Liver (tissue), 9 donors: ENCODE results near the gene MCF2. TPM values are rescaled to one million over a fixed set of nuclear protein-coding genes. Genes with fewer than 3 reads are reported as not detected.

ENCODE experiments used
- DNase-seq: peaks from one replicate; pipeline ENCODE4 v3.0.0-alpha.2; 2017; ENCODE audit warnings: low spot score
- H3K27ac ChIP-seq, 2 donors: one replicate each; pipeline ENCODE4 v1.7.0; 2013; ENCODE audit warnings: inconsistent platforms in 2 of 2, low read length in 2 of 2, control low read depth in 1 of 2, low read depth in 1 of 2, mild to moderate bottlenecking in 1 of 2
- H3K27me3 ChIP-seq, 4 donors: one replicate each; pipeline versions ENCODE4 v1.6.1 to v1.7.0; 2013; ENCODE audit warnings: low read length in 3 of 4, inconsistent platforms in 1 of 4, mild to moderate bottlenecking in 1 of 4, moderate library complexity in 1 of 4; ENCODE audit not compliant: control insufficient read depth in 4 of 4, insufficient read depth in 4 of 4
- H3K36me3 ChIP-seq, 4 donors: one replicate each; pipeline versions ENCODE4 v1.6.1 to v1.7.0; 2013; ENCODE audit warnings: low read length in 3 of 4, mild to moderate bottlenecking in 3 of 4, low read depth in 1 of 4, moderate library complexity in 1 of 4; ENCODE audit not compliant: control insufficient read depth in 4 of 4, insufficient read depth in 3 of 4
- H3K4me1 ChIP-seq, 4 donors: one replicate each; pipeline versions ENCODE4 v1.6.1 to v1.7.0; 2013; ENCODE audit warnings: low read length in 3 of 4, mild to moderate bottlenecking in 3 of 4, moderate library complexity in 1 of 4; ENCODE audit not compliant: control insufficient read depth in 4 of 4, insufficient read depth in 4 of 4
- H3K4me3 ChIP-seq, 3 donors: one replicate each; pipeline versions ENCODE4 v1.6.1 to v1.7.0; 2013; ENCODE audit warnings: low read length in 3 of 3, control low read depth in 1 of 3, low read depth in 1 of 3, mild to moderate bottlenecking in 1 of 3
- H3K9ac ChIP-seq, 2 donors: one replicate each; pipeline ENCODE4 v1.7.0; 2013; ENCODE audit warnings: low read length in 2 of 2, mild to moderate bottlenecking in 2 of 2, moderate library complexity in 2 of 2, control low read depth in 1 of 2, low read depth in 1 of 2
- H3K9me3 ChIP-seq, 4 donors: one replicate each; pipeline versions ENCODE4 v1.6.1 to v1.7.0; 2013; ENCODE audit warnings: low read length in 3 of 4; ENCODE audit not compliant: control insufficient read depth in 4 of 4
- ATF3 ChIP-seq: IDR thresholded peaks from 2 replicates; pipeline ENCODE4 v1.6.1; 2016; ENCODE audit warnings: antibody characterized with exemption
- EGR1 ChIP-seq, 2 donors: IDR thresholded peaks; 2 replicates each; pipeline ENCODE4 v1.6.1; 2016 to 2018; ENCODE audit warnings: antibody characterized with exemption in 2 of 2, low read depth in 2 of 2
- FOXA1 ChIP-seq: IDR thresholded peaks from 2 replicates; pipeline ENCODE4 v1.6.1; 2016; ENCODE audit warnings: antibody characterized with exemption
- FOXA2 ChIP-seq: IDR thresholded peaks from 2 replicates; pipeline ENCODE4 v1.6.1; 2016; ENCODE audit warnings: antibody characterized with exemption
- GABPA ChIP-seq, 2 donors: IDR thresholded peaks in 1 of 2; conservative IDR thresholded peaks in 1 of 2; 2 replicates each; pipeline ENCODE4 v1.6.1; 2016; ENCODE audit warnings: antibody characterized with exemption in 2 of 2, mild to moderate bottlenecking in 1 of 2, moderate library complexity in 1 of 2
- HNF4A ChIP-seq, 2 donors: conservative IDR thresholded peaks; 2 replicates each; pipeline ENCODE4 v1.6.1; 2016; ENCODE audit warnings: antibody characterized with exemption in 2 of 2, mild to moderate bottlenecking in 2 of 2
- HNF4G ChIP-seq: IDR thresholded peaks from 2 replicates; pipeline ENCODE4 v1.6.1; 2016; ENCODE audit warnings: antibody characterized with exemption
- JUND ChIP-seq, 2 donors: IDR thresholded peaks; 2 replicates each; pipeline ENCODE4 v1.6.1; 2016; ENCODE audit warnings: antibody characterized with exemption in 2 of 2
- MAX ChIP-seq: IDR thresholded peaks from 2 replicates; pipeline ENCODE4 v1.6.1; 2016; ENCODE audit warnings: antibody characterized with exemption
- NR2F2 ChIP-seq: IDR thresholded peaks from 2 replicates; pipeline ENCODE4 v1.6.1; 2016; ENCODE audit warnings: antibody characterized with exemption
- RAD21 ChIP-seq, 2 donors: IDR thresholded peaks; 2 replicates each; pipeline ENCODE4 v1.6.1; 2016; ENCODE audit warnings: antibody characterized with exemption in 2 of 2, mild to moderate bottlenecking in 2 of 2
- RXRA ChIP-seq, 2 donors: IDR thresholded peaks; 2 replicates each; pipeline ENCODE4 v1.6.1; 2017 to 2018; ENCODE audit warnings: antibody characterized with exemption in 2 of 2, mild to moderate bottlenecking in 1 of 2
- SP1 ChIP-seq: IDR thresholded peaks from 2 replicates; pipeline ENCODE4 v1.6.1; 2018; ENCODE audit warnings: antibody characterized with exemption, mild to moderate bottlenecking
- TAF1 ChIP-seq: conservative IDR thresholded peaks from 2 replicates; pipeline ENCODE4 v1.6.1; 2016; ENCODE audit warnings: antibody characterized with exemption, mild to moderate bottlenecking
- YY1 ChIP-seq: IDR thresholded peaks from 2 replicates; pipeline ENCODE4 v1.6.1; 2016; ENCODE audit warnings: antibody characterized with exemption, mild to moderate bottlenecking
- WGBS: extraction: QIAGEN DNeasy Blood & Tissue Kit; methylation state at CpG from one replicate; pipeline ENCODE4 v1.1.7; 2013; 5-methylcytosine and 5-hydroxymethylcytosine counted together
- polyA plus RNA-seq, 2 donors: library from polyadenylated mRNA; stranded (reverse) in 1 of 2; unstranded in 1 of 2; fragments of 200-250 nt in 1 of 2; fragments of >200 nt in 1 of 2; fragmentation: Nextera tagmentation in 1 of 2; extraction: Ambion mirVana in 1 of 2; gene quantifications; one replicate each; pipeline versions ENCODE4 v1.2.1 to v1.2.3, GENCODE V29; 2013 to 2015
- total RNA-seq, 2 donors: library from RNA; depleted of rRNA; stranded (reverse); fragments of >200 nt; gene quantifications; one replicate each; pipeline ENCODE4 v1.2.3, GENCODE V29; 2014
- TF ChIP-seq, protein P1 (sequence below): IDR thresholded peaks from 2 replicates; pipeline ENCODE4 v1.6.1; 2016; ENCODE audit warnings: antibody characterized with exemption, mild to moderate bottlenecking
- TF ChIP-seq, protein P2 (sequence below): IDR thresholded peaks from 2 replicates; pipeline ENCODE4 v1.6.1; 2016; ENCODE audit warnings: antibody characterized with exemption
- donor health status: healthy.
- donor health status: healthy.
- donor health status: healthy.
- donor health status: healthy.
- donor health status: healthy.

Gene MCF2
- total and polyA plus RNA-seq, 4 donors: 0.03 to 0.33 (median 0.08) TPM

DNA sequence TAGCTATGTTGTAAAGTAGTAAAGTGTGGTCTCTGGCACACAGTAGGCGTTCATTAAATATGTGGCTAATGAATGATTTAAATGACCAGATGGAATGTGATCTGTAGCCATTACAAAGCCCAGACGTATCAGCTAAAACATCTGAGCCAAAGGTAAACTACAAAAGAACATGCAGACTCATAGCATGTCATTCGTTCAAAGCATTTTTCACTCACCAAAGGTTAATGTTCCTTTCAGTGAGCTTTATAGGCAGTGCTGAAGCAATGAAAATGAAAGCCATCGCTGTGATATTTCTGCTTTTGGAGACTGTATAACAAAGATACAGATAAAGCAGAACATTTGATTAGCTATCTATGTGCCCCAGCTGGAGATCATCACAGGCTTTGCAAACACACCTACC lies 126.9 kb downstream of the MCF2 start (continued):
- TF ChIP-seq, protein P1, sequence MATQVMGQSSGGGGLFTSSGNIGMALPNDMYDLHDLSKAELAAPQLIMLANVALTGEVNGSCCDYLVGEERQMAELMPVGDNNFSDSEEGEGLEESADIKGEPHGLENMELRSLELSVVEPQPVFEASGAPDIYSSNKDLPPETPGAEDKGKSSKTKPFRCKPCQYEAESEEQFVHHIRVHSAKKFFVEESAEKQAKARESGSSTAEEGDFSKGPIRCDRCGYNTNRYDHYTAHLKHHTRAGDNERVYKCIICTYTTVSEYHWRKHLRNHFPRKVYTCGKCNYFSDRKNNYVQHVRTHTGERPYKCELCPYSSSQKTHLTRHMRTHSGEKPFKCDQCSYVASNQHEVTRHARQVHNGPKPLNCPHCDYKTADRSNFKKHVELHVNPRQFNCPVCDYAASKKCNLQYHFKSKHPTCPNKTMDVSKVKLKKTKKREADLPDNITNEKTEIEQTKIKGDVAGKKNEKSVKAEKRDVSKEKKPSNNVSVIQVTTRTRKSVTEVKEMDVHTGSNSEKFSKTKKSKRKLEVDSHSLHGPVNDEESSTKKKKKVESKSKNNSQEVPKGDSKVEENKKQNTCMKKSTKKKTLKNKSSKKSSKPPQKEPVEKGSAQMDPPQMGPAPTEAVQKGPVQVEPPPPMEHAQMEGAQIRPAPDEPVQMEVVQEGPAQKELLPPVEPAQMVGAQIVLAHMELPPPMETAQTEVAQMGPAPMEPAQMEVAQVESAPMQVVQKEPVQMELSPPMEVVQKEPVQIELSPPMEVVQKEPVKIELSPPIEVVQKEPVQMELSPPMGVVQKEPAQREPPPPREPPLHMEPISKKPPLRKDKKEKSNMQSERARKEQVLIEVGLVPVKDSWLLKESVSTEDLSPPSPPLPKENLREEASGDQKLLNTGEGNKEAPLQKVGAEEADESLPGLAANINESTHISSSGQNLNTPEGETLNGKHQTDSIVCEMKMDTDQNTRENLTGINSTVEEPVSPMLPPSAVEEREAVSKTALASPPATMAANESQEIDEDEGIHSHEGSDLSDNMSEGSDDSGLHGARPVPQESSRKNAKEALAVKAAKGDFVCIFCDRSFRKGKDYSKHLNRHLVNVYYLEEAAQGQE: no peak
- TF ChIP-seq HNF4A (conservative IDR thresholded peaks at IDR 0.05) (no peak), FOXA2 (no peak), FOXA1 (no peak), RAD21 (IDR thresholded peaks at IDR 0.05) (no peak), NR2F2 (no peak)

DNA sequence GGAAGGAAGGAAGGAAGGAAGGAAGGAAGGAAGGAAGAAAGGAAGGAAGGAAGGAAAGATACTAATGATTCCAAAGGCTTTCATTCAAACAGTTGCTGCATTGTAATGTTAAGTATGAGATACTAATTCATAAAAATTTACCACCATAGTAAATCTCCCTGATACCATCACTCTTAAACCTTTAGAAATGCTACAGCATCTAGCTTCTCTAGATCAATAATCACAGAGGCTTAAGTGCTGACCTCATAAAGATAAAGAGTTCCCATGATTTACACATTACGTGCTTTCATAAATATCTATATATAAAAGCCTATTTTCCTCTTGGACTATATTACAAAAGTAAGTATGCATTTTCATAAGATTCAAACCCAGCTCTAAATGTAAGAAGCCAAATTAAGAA lies 141.0 kb downstream of the MCF2 start:
- TF ChIP-seq JUND (IDR thresholded peaks at IDR 0.05): no peak
- TF ChIP-seq MAX: no peak
- TF ChIP-seq RXRA (IDR thresholded peaks at IDR 0.05): no peak
- no peak for TF ChIP-seq HNF4G
- TF ChIP-seq RAD21 (IDR thresholded peaks at IDR 0.05): no peak
- no peak for TF ChIP-seq YY1
- TF ChIP-seq TAF1: no peak
- TF ChIP-seq SP1: no peak
- TF ChIP-seq, protein P2, sequence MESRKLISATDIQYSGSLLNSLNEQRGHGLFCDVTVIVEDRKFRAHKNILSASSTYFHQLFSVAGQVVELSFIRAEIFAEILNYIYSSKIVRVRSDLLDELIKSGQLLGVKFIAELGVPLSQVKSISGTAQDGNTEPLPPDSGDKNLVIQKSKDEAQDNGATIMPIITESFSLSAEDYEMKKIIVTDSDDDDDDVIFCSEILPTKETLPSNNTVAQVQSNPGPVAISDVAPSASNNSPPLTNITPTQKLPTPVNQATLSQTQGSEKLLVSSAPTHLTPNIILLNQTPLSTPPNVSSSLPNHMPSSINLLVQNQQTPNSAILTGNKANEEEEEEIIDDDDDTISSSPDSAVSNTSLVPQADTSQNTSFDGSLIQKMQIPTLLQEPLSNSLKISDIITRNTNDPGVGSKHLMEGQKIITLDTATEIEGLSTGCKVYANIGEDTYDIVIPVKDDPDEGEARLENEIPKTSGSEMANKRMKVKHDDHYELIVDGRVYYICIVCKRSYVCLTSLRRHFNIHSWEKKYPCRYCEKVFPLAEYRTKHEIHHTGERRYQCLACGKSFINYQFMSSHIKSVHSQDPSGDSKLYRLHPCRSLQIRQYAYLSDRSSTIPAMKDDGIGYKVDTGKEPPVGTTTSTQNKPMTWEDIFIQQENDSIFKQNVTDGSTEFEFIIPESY: no peak
- TF ChIP-seq EGR1 (IDR thresholded peaks at IDR 0.05; ENCODE audit: low read depth in 2 of 2): no peak
- no peak for TF ChIP-seq HNF4A (conservative IDR thresholded peaks at IDR 0.05)
- no peak for TF ChIP-seq ATF3
- no peak for TF ChIP-seq FOXA1

GRCh38 chrX:139563251-139563650 lies 144.7 kb downstream of the MCF2 start:
- Histone ChIP-seq H3K4me3 (no peak overlapping the region), H3K4me1 (no peaks in the 10 kb centered on the region), H3K36me3 (peaks cover 0 to 14% (median 9%) of the 10 kb centered on the region in 4 donors), H3K9me3 (no peaks in the 10 kb centered on the region), H3K27ac (no peak overlapping the region), H3K9ac (no peak overlapping the region), H3K27me3 (no peaks in the 10 kb centered on the region)
- WGBS: 91% methylated on average over 5 of the region's 5 CpGs
- DNase-seq: no peak
- no peak for TF ChIP-seq RAD21 (IDR thresholded peaks at IDR 0.05)
- TF ChIP-seq GABPA (IDR thresholded peaks at IDR 0.05 in 1 of 2, conservative IDR thresholded peaks at IDR 0.05 in 1 of 2): no peak
- no peak for TF ChIP-seq JUND (IDR thresholded peaks at IDR 0.05)
- TF ChIP-seq, protein P1: no peak
- no peak for TF ChIP-seq ATF3
- TF ChIP-seq, protein P2: no peak
- TF ChIP-seq TAF1: no peak
- no peak for TF ChIP-seq RXRA (IDR thresholded peaks at IDR 0.05)
- TF ChIP-seq YY1: no peak
- TF ChIP-seq HNF4A (conservative IDR thresholded peaks at IDR 0.05): no peak

More for the DNA sequence above, 141.0 kb downstream of the MCF2 start:
- no peaks in the 10 kb centered on the region for H3K9me3 ChIP-seq
- H3K27me3 ChIP-seq: no peaks in the 10 kb centered on the region
- no peak for DNase-seq
- no peak overlapping the region for H3K4me3 ChIP-seq
- no peak overlapping the region for H3K27ac ChIP-seq
- peaks cover 0 to 8% (median 5%) of the 10 kb centered on the region in 4 donors for H3K36me3 ChIP-seq
- 100% methylated on average over 1 of the region's 1 CpG for WGBS
- no peak overlapping the region for H3K9ac ChIP-seq
- no peaks in the 10 kb centered on the region for H3K4me1 ChIP-seq
